ENCODE data around the gene ELK4.

Gene ELK4

DNA sequence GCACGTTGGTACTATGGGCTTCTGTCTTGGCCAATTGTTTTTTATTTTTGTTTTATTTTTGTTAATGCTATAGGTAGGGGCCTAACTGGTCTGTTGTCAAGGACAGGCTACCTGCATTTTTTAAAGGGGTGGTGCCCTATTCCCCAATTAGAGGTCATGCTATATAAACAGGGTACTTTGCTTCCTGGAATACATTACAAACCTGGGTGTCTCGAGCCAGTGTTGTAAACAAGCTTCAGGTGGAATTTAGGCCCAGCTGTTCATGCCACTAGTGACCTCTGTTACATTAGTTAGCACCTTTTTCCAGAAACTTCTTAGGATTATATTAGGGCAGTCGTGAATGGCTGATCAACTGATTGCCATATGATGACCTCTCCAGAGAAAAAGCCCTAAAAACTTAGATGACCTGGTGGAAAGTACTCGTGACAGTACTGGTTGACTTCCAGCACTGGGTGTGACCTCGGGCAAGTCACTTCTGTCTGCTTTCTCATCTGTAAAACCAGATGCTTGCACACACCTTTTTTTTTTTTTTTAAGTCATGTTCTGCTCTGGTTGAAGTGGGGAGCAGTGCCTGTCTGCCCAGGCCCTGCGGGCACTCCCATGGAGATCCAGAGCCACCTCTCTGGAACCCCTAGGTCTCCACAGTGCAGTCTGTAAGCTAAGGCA is 46.5 kb downstream of the ELK4 start:
- H3K27me3 ChIP-seq (ENCODE audit: control insufficient read depth, insufficient read depth, low read length), result no peaks in the 10 kb centered on the region
- no peak overlapping the region for H3K4me2 ChIP-seq (ENCODE audit: low read length)
- TF ChIP-seq, protein P1, sequence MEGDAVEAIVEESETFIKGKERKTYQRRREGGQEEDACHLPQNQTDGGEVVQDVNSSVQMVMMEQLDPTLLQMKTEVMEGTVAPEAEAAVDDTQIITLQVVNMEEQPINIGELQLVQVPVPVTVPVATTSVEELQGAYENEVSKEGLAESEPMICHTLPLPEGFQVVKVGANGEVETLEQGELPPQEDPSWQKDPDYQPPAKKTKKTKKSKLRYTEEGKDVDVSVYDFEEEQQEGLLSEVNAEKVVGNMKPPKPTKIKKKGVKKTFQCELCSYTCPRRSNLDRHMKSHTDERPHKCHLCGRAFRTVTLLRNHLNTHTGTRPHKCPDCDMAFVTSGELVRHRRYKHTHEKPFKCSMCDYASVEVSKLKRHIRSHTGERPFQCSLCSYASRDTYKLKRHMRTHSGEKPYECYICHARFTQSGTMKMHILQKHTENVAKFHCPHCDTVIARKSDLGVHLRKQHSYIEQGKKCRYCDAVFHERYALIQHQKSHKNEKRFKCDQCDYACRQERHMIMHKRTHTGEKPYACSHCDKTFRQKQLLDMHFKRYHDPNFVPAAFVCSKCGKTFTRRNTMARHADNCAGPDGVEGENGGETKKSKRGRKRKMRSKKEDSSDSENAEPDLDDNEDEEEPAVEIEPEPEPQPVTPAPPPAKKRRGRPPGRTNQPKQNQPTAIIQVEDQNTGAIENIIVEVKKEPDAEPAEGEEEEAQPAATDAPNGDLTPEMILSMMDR (IDR thresholded peaks at IDR 0.05), result no peak
- H3K9ac ChIP-seq, result no peak overlapping the region
- no peak overlapping the region for H3K27ac ChIP-seq
- H3K36me3 ChIP-seq (ENCODE audit: control insufficient read depth, insufficient read depth, low read length), result no peaks in the 10 kb centered on the region
- no peaks in the 10 kb centered on the region for H3K9me3 ChIP-seq (ENCODE audit: control insufficient read depth, low read length)
- no peak overlapping the region for H2AFZ ChIP-seq
- no peaks in the 10 kb centered on the region for H3K4me1 ChIP-seq
- no peak overlapping the region for H3K4me3 ChIP-seq (ENCODE audit: low read depth, low read length)
- H3K79me2 ChIP-seq, result no peaks in the 10 kb centered on the region

DNA sequence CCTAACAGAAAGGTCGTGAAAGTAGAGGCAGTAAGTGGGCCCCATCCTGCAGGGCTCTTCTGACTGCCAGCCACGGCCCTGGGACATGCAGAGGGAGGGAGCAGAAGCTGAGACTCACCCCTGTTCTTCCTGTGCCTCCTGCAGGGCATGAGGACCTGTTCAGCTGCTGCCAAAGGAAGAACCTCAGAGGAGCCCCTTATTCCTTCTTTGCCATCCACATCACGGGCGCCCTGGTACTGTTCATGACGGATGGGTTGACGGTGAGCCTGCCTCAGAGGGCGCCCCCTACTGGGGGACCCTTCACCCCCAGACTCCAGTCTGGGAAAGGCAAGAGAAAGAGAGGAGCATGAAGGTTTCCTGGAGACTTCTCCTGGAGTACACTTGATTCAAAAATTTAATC is 47.1 kb downstream of the ELK4 start:
- Histone ChIP-seq H3K79me2 (no peaks in the 10 kb centered on the region), H3K4me3 (ENCODE audit: low read depth, low read length) (no peak overlapping the region), H3K36me3 (ENCODE audit: control insufficient read depth, insufficient read depth, low read length) (no peaks in the 10 kb centered on the region), H3K27ac (no peak overlapping the region), H2AFZ (no peak overlapping the region), H3K9ac (no peak overlapping the region), H3K27me3 (ENCODE audit: control insufficient read depth, insufficient read depth, low read length) (no peaks in the 10 kb centered on the region), H3K4me2 (ENCODE audit: low read length) (no peak overlapping the region), H3K9me3 (ENCODE audit: control insufficient read depth, low read length) (no peaks in the 10 kb centered on the region), H3K4me1 (no peaks in the 10 kb centered on the region)
- TF ChIP-seq, protein P1 (IDR thresholded peaks at IDR 0.05), result no peak

DNA sequence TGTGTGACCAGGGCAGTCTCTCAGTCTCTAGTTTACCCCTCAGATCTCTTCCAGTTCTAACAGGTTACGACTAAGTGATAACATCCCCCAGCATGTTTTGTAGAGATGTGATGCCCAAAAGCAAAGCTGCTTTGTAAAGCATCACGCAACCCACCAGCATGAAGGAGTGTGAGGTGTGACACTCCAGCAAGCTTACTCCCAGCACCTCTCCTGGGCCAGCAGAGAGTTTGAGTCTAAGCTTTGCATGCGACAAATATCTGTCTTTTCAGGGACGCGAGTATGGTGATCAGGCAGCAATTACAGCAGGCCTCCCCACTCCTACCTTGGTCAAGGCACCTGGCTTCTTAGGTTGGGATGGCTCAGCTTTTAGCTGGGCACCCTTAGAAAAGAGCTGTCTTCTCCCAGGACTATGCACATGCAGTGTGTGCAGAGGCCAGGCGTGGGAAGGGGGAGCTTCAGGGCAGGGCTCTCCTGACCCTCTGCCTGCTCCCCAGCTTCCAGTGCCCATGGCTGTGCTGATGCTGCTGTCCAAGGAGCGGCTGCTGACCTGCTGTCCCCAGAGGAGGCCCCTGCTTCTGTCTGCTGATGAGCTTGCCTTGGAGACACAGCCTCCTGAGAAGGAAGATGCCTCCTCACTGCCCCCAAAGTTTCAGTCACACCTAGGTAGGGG is 48.2 kb downstream of the ELK4 start:
- Histone ChIP-seq H3K27me3 (ENCODE audit: control insufficient read depth, insufficient read depth, low read length) (no peaks in the 10 kb centered on the region), H3K9me3 (ENCODE audit: control insufficient read depth, low read length) (no peaks in the 10 kb centered on the region), H3K4me3 (ENCODE audit: low read depth, low read length) (no peak overlapping the region), H3K27ac (no peak overlapping the region), H3K4me1 (peaks cover 5% of the 10 kb centered on the region), H2AFZ (no peak overlapping the region), H3K36me3 (ENCODE audit: control insufficient read depth, insufficient read depth, low read length) (no peaks in the 10 kb centered on the region), H3K79me2 (no peaks in the 10 kb centered on the region), H3K9ac (no peak overlapping the region), H3K4me2 (ENCODE audit: low read length) (no peak overlapping the region)
- TF ChIP-seq, protein P1 (IDR thresholded peaks at IDR 0.05), result no peak

DNA sequence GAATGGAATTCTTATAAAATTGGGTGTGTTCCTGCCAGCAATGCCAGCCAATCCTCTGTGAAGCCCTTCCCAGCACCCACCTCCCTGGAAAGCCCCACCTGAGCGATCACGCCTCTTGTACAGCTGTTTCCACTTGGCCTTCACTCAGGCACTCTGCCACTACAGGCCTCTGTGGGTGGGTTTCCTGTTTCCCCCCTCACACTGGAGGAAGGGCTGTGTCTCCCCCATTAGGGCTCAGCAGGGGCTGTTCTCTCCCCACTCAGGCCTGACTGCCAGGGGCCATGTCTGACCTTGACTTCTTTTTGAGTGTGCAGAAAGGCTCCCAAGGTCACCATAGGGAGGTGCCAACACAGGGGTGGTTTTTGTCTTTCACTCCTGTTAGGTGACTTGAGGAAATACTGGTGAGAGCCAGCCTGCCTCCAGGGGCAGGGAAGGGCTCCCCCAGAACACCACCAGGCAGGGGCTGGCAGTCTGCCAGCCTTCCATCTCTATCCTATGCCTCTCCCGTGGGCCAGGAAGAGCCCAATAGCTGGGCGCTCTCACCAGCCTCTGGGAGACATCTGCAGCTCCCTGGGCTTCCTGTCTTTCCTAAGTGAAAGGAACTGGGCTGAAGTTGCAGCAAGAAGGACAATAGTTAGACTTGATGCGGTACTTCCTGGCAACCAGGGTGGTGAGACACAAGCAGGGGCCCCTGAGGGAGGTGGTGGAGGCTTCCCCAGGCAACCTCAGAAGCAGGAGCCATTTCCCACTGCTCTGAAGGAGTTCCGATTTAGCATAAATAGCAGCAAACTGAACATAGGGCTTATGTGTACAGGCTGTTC is 49.1 kb downstream of the ELK4 start:
- H3K9me3 ChIP-seq (ENCODE audit: control insufficient read depth, low read length), result no peaks in the 10 kb centered on the region
- H3K4me2 ChIP-seq (ENCODE audit: low read length), result no peak overlapping the region
- H3K36me3 ChIP-seq (ENCODE audit: control insufficient read depth, insufficient read depth, low read length), result no peaks in the 10 kb centered on the region
- H3K27me3 ChIP-seq (ENCODE audit: control insufficient read depth, insufficient read depth, low read length), result no peaks in the 10 kb centered on the region
- H2AFZ ChIP-seq, result no peak overlapping the region
- TF ChIP-seq, protein P1 (IDR thresholded peaks at IDR 0.05), result no peak
- no peaks in the 10 kb centered on the region for H3K79me2 ChIP-seq
- H3K9ac ChIP-seq, result no peak overlapping the region
- no peak overlapping the region for H3K27ac ChIP-seq
- peaks cover 5% of the 10 kb centered on the region for H3K4me1 ChIP-seq
- H3K4me3 ChIP-seq (ENCODE audit: low read depth, low read length), result no peak overlapping the region
